Natural killer cell (primary cell): ENCODE data around the gene ATP5PD. TPM values are rescaled to one million over a fixed set of nuclear protein-coding genes. Genes with fewer than 3 reads are reported as not detected.

ENCODE experiments used
- ATAC-seq, 3 donors: fragments of 150-1000 bp in 2 of 3; fragments of 200-7000 bp in 1 of 3; cut with Tn5 transposase; 1 replicate in 1 of 3; 2 replicates in 2 of 3; pipeline ENCODE4 v1.10.0; 2021; ENCODE audit warnings: mild to moderate bottlenecking in 2 of 3, moderate library complexity in 2 of 3
- DNase-seq, 2 donors: peaks; one replicate each; pipeline versions ENCODE4 v3.0.0 to v3.0.0-alpha.2; 2013 to 2021; ENCODE audit warnings: mixed read lengths in 1 of 2
- H3K27ac ChIP-seq: one replicate; pipeline ENCODE4 v1.5.1; 2013; ENCODE audit warnings: mild to moderate bottlenecking, low read length
- H3K27me3 ChIP-seq: one replicate; pipeline ENCODE4 v1.6.1; 2013; ENCODE audit warnings: low read length; ENCODE audit not compliant: control insufficient read depth, insufficient read depth
- H3K36me3 ChIP-seq: one replicate; pipeline ENCODE4 v1.6.1; 2013; ENCODE audit warnings: low read length; ENCODE audit not compliant: control insufficient read depth, insufficient read depth
- H3K4me1 ChIP-seq: one replicate; pipeline ENCODE4 v1.6.1; 2013; ENCODE audit warnings: low read length; ENCODE audit not compliant: control insufficient read depth, insufficient read depth
- H3K4me3 ChIP-seq: one replicate; pipeline ENCODE4 v1.5.1; 2013; ENCODE audit warnings: low read length
- H3K9me3 ChIP-seq: one replicate; pipeline ENCODE4 v1.6.1; 2013; ENCODE audit warnings: low read length; ENCODE audit not compliant: control insufficient read depth, insufficient read depth
- H3K27ac Mint-ChIP-seq, 2 donors: one replicate each; pipeline ENCODE4 v1.8.0; 2022; ENCODE audit warnings: mild to moderate bottlenecking in 2 of 2, mixed read lengths in 2 of 2, moderate library complexity in 1 of 2
- H3K27me3 Mint-ChIP-seq, 2 donors: one replicate each; pipeline ENCODE4 v1.8.0; 2022; ENCODE audit warnings: low read depth in 2 of 2, mixed read lengths in 2 of 2
- H3K36me3 Mint-ChIP-seq: one replicate; pipeline ENCODE4 v1.8.0; 2022; ENCODE audit warnings: mixed read lengths
- H3K4me1 Mint-ChIP-seq, 2 donors: one replicate each; pipeline ENCODE4 v1.8.0; 2022; ENCODE audit warnings: mixed read lengths in 2 of 2
- H3K4me3 Mint-ChIP-seq: one replicate; pipeline ENCODE4 v1.8.0; 2022; ENCODE audit warnings: mild to moderate bottlenecking, moderate library complexity, mixed read lengths
- H3K9me3 Mint-ChIP-seq, 2 donors: one replicate each; pipeline ENCODE4 v1.8.0; 2022; ENCODE audit warnings: mixed read lengths in 2 of 2
- WGBS: methylation state at CpG from one replicate; pipeline ENCODE4 v1.1.7; 2013; ENCODE audit warnings: missing lambda C conversion rate; ENCODE audit not compliant: insufficient coverage; 5-methylcytosine and 5-hydroxymethylcytosine counted together
- intact Hi-C: fragments of 100-400 bp; cut with micrococcal nuclease; formaldehyde crosslinking; loops from one replicate; pipeline ENCODE4 v1.14.2; 2022
- total RNA-seq, 4 donors: library from RNA; stranded (reverse); fragments of 120-200 nt in 1 of 4; gene quantifications; one replicate each; pipeline versions ENCODE4 v1.2.3 to v1.2.4, GENCODE V29; 2013 to 2022
- TF ChIP-seq, protein P1 (sequence below): fragments of 200-600 bp; IDR thresholded peaks from one replicate; pipeline ENCODE4 v1.8.0; 2022; ENCODE audit warnings: antibody characterized with exemption

ATP5PD gene
- total RNA-seq, 3 donors from 2014 or later (not counting 1 experiment from before 2014, with no cell fraction given) = 74.7 to 96.3 (median 75.2) TPM

GRCh38 chr17:74990581-74991105, 56.1 kb downstream of the ATP5PD start:
- WGBS = 95% methylated on average over 10 of the region's 10 CpGs
- TF ChIP-seq, protein P1, sequence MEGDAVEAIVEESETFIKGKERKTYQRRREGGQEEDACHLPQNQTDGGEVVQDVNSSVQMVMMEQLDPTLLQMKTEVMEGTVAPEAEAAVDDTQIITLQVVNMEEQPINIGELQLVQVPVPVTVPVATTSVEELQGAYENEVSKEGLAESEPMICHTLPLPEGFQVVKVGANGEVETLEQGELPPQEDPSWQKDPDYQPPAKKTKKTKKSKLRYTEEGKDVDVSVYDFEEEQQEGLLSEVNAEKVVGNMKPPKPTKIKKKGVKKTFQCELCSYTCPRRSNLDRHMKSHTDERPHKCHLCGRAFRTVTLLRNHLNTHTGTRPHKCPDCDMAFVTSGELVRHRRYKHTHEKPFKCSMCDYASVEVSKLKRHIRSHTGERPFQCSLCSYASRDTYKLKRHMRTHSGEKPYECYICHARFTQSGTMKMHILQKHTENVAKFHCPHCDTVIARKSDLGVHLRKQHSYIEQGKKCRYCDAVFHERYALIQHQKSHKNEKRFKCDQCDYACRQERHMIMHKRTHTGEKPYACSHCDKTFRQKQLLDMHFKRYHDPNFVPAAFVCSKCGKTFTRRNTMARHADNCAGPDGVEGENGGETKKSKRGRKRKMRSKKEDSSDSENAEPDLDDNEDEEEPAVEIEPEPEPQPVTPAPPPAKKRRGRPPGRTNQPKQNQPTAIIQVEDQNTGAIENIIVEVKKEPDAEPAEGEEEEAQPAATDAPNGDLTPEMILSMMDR = no peak
- no peaks in the 10 kb centered on the region for H3K36me3 Mint-ChIP-seq
- Histone ChIP-seq H3K4me3 (no peak overlapping the region), H3K9me3 (no peaks in the 10 kb centered on the region), H3K4me1 (peaks cover 16% of the 10 kb centered on the region), H3K27ac (no peak overlapping the region), H3K36me3 (no peaks in the 10 kb centered on the region), H3K27me3 (peaks cover 10% of the 10 kb centered on the region)
- ATAC-seq (no peak), DNase-seq (no peak)
- H3K9me3 Mint-ChIP-seq = no peaks in the 10 kb centered on the region
- peaks cover 2 to 18% of the 10 kb centered on the region in 2 donors for H3K27me3 Mint-ChIP-seq
- intact Hi-C loops = no loop called here
- no peak overlapping the region for H3K27ac Mint-ChIP-seq
- H3K4me1 Mint-ChIP-seq = peaks cover 9 to 10% of the 10 kb centered on the region in 2 donors
- H3K4me3 Mint-ChIP-seq = no peak overlapping the region

Other genes with a start within 250 kb of the ATP5PD start
- gene GRIN2C, start 187.1 kb downstream of the ATP5PD start, total RNA-seq = not detected
- gene FDXR, start 174.0 kb downstream of the ATP5PD start, total RNA-seq = 1 to 10 TPM; 4.5 to 9.1 (median 7.8) TPM
- gene FADS6, start 153.3 kb downstream of the ATP5PD start, total RNA-seq = not detected
- gene USH1G, start 123.7 kb downstream of the ATP5PD start, total RNA-seq = not detected
- gene OTOP2, start 122.7 kb downstream of the ATP5PD start, total RNA-seq = not detected
- not detected for gene OTOP3, start 111.1 kb downstream of the ATP5PD start, total RNA-seq
- gene HID1, start 74.2 kb downstream of the ATP5PD start, total RNA-seq = 1 to 10 TPM in 2 of 3 donors, under 1 TPM in 1; 0.66 to 9.5 (median 2.8) TPM
- under 1 TPM in 2 of 3 donors, not detected in 1; 0.14 to 0.23 TPM for gene CDR2L, start 59.3 kb downstream of the ATP5PD start, total RNA-seq
- gene MRPL58, start 34.3 kb downstream of the ATP5PD start, total RNA-seq = 10 to 100 TPM in 2 of 3 donors, 1 to 10 TPM in 1; 9.0 to 15.7 (median 12.9) TPM
- 10 to 100 TPM; 17.4 to 27.0 (median 24.7) TPM for gene KCTD2, start 256 bp upstream of the ATP5PD start, total RNA-seq
- 10 to 100 TPM in 1 of 3 donors, 1 to 10 TPM in 2; 6.3 to 11.2 (median 10.0) TPM for gene SLC16A5, start 41.0 kb upstream of the ATP5PD start, total RNA-seq
- 10 to 100 TPM in 2 of 3 donors, 1 to 10 TPM in 1; 9.3 to 18.6 (median 11.3) TPM for gene ARMC7, start 63.0 kb upstream of the ATP5PD start, total RNA-seq
- 10 to 100 TPM; 58.1 to 67.4 (median 61.2) TPM for gene NT5C, start 84.8 kb upstream of the ATP5PD start, total RNA-seq
- 10 to 100 TPM; 45.0 to 54.8 (median 50.5) TPM for gene JPT1, start 107.5 kb upstream of the ATP5PD start, total RNA-seq
- 100 to 1,000 TPM; 240 to 294 (median 250) TPM for gene SUMO2, start 136.0 kb upstream of the ATP5PD start, total RNA-seq
- 10 to 100 TPM; 71.1 to 78.1 (median 77.0) TPM for gene NUP85, start 158.7 kb upstream of the ATP5PD start, total RNA-seq
- gene GGA3, start 214.6 kb upstream of the ATP5PD start, total RNA-seq = 10 to 100 TPM; 78.1 to 97.3 (median 94.0) TPM
- gene MRPS7, start 214.9 kb upstream of the ATP5PD start, total RNA-seq = 10 to 100 TPM; 27.3 to 29.4 (median 27.9) TPM
- gene MIF4GD, start 224.3 kb upstream of the ATP5PD start, total RNA-seq = 10 to 100 TPM; 44.5 to 56.9 (median 50.3) TPM
- 10 to 100 TPM; 12.1 to 17.7 (median 14.8) TPM for gene SLC25A19, start 242.5 kb upstream of the ATP5PD start, total RNA-seq